NCI-H510A (cell line): ENCODE measurements around the gene CCKAR.
"Not testable (repeated sequence)": the region's sequence is repeated elsewhere in the genome, so short reads cannot be mapped to it uniquely, and the experiment has no call there.

Experiments used
- DNase-seq: peaks from one replicate; lab custom pipeline; 2025; lab: John Stamatoyannopoulos, UW

CCKAR gene

GRCh38 chr4:26490111-26490959 lies at the start of gene CCKAR:
Gene CCKAR (minus strand): TSS chr4:26490484. CDS start chr4:26490267, 217 bp downstream.
- DNase-seq, result no peak

GRCh38 chr4:26533685-26534084 lies 43.4 kb upstream of the CCKAR start:
- DNase-seq, result no peak

GRCh38 chr4:26531491-26532116 lies 41.3 kb upstream of the CCKAR start:
- DNase-seq, result no peak

DNA sequence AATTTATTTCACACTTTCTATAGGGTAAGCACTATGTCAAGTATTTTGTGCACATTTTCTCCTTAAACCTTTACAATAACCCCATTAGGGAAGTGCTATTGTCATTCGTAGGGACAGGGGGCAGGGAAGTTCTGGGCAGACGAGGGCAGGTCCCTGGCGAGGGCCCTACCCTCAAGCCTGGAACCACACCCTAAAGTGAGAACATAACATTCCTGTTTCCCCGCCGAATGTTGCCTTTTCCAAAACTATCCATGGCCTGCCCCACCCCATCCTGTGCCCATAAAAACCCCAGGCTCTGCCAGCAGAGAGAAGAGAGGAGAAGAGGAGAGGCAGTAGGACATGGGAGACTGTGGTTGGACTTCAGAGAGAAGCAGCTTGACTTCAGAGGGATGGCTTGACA lies 39.8 kb upstream of the CCKAR start:
- DNase-seq, result no peak

DNA sequence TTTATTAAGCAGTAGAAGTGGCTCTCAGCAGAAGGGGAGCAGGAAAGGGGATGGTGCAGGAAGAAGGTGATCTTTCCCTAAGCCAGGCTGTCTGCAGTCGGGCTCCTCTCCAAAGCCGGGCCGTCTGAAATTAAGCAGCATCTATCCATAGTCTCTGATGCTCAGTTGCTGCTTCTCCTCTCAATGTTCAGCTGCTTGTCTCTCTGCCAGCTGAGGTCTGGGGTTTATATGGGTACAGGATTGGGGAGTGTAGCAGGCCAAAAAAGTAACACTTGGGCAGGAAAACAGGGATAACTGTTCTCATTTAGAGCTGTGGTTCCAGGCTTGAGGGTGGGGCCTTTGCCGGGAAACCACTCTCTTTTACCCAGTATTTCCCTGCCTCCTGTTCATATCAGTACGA lies 39.2 kb upstream of the CCKAR start:
- no peak for DNase-seq

- DNase-seq, result no peak
Observed at GRCh38 chr4:26525771-26526150, 35.5 kb upstream of the CCKAR start.

- DNase-seq, result no peak
Observed at GRCh38 chr4:26525136-26525770, 35.0 kb upstream of the CCKAR start.

DNA sequence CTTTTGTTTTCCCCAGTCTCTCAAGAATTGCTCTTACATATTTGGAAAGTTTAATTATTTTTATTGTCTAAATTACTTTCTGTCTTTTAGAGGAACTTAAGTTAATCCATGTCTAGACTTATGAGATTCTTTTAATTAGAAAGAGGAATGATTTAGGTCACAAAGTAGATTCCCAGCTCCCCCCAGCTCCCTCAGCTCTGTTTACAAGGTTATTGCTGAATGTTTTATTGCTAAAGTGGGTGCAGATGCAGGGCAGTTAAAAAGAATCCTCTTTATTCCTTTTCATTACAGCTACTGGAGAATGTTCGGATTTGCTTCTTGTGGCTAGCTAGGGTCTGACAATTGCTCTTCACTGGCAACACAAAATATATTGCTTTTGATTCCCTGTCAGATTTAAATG lies 33.7 kb upstream of the CCKAR start:
- no peak for DNase-seq

DNA sequence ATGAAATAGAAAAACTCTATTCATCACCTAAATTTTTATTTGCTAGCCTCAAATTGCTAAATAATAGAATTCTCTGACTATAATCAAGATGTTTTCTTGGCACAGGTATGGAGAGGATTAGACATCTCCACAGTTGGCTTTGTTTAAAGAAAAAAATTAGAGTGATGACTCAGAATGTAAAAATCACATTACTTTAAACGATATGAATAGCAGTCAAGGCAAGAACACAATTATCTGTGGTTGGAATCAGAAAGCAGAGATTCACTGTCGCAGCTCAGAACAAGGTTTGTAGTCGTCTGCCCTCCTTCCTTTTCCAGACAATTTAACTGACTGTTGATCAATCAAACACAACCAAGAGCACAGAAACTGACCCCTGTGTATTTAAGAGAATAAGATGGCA lies 32.2 kb upstream of the CCKAR start:
- no peak for DNase-seq

- no peak for DNase-seq
Observed at GRCh38 chr4:26520728-26521450, 30.6 kb upstream of the CCKAR start.

DNA sequence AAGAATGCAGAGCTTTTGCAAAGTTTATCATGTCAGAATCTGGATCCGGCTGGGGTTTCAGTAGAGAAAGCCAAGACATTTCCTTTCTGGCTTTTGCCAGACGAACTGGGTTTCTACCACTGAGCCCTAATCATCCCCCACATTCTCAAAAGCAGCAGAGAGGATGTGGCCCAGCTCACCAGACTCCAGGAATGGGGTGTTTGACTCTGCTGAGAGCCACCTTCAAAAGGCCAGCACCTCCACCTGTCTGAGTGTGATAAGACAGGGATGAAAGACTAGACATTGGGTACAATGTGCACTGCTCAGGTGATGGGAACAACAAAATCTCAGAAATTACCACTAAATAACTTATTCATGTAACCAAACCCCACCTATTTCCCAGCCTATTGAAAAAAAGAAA lies 25.7 kb upstream of the CCKAR start:
- no peak for DNase-seq

DNA sequence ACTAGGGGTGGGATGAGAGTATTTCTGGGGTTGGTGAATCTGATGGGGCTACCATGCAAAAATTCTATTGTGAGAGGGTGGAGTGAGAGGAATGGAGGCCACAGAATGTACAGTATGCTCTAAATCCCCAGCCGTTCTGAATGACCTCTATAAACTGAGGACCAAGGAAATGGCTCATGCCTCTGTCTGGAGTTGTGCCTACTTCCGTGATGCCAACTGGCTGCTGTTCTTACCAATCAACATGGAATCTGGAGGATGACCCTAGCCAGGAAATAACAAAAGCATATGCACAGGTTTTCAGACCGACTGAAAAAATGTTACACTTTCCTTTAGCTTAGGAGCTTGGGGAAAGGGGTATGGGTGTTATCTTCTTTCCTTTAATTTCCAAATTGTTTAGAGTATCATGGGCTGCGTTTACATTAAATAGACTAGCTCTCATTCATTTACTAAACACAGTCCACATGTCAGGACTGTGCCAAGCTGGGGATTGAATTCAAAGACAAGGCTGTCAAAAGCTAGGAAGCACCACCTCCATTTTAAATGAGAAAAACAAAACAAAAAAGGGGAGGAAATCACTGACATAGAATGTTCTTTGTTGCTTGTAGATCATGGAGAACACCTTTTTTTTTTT lies 20.2 kb upstream of the CCKAR start:
- no peak for DNase-seq

DNA sequence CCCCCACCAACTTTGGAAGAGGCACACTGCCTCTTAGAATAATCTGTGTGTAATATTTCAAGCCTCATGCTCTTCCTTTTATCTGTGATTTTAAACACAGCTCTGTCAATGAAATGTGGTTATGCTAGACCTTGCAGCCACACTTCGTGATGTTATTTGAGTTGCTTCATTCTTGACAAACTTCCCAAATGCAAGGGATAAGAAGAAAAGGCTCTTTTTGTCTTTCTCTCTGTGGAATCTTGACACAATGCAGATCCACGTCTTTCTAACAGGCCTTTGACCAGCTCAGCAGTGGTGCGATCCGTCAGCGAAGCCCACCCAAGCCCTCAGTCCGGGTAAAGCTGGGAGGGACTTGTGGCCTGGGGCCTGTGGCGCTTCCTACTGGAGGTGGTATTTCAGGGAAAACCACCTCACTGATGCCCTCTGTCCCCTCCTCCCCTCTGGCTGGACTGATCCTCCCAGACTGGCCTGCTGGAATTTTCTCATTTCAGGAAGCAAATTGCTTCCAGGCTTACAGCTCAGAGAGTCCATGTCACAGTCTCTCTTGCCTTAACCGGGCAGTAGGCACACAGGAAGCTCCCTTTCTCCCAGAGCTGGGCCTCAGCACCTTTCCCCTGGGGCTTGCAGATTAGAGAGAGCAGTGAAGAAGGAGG lies 19.5 kb upstream of the CCKAR start:
- no peak for DNase-seq

- DNase-seq, result no peak
Observed at GRCh38 chr4:26507286-26507685, 17.0 kb upstream of the CCKAR start.

GRCh38 chr4:26503844-26504243 lies 13.6 kb upstream of the CCKAR start:
- no peak for DNase-seq

GRCh38 chr4:26503427-26503826 lies 13.1 kb upstream of the CCKAR start:
- no peak for DNase-seq

- not testable (repeated sequence) for DNase-seq
Observed at GRCh38 chr4:26500565-26500999, 10.3 kb upstream of the CCKAR start.

DNA sequence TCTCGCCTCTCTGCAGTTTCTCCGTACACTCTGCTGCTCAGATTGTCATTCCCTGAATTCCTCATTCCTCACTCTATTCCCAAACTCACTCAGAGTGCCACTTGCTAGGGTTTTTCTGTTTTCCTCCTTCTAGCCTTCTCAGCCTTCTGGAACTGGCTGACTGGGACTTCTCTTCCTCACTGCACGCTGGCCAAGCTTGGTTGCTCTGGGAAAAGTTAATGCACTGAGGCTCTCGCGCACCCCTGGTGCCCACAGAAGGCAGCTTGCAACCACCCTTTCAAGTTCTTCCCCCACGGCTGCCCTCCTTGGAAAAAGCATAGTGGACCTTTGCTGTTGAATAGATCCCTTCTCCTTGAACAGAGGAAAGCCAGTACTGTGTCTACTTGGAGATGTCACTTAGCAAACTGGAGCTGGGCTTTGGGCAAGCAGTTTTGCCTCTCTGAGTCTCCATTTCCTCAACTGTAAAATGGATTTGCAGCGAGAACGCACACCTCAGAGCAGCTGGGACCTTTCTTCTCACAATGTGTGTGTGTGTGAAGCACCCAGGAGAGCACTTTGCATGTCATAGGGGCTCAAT lies 6.0 kb upstream of the CCKAR start:
- no peak for DNase-seq

- no peak for DNase-seq
Observed at GRCh38 chr4:26493461-26493860, 3.2 kb upstream of the CCKAR start.

- DNase-seq, result no peak
Observed at GRCh38 chr4:26491449-26492170, 1.3 kb upstream of the CCKAR start.

DNA sequence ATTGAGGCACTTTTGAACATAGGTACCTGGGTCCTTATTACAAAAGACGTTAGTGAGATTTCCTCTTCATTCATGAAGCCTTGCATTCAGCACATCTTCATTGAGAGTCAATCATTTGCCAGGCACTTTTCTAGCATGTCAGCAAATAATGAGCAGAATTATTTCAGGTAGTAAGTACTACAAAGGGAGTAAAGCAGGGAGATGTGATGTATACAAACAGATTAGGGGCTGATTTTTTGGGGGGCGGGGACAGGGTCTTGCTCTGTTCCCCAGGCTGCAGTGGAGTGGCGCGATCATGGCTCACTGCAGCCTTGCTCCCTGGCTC lies 638 bp upstream of the CCKAR start:
- DNase-seq, result no peak
